Fibroblast of villous mesenchyme (primary cell): ENCODE results near the gene ITGB2. TPM values are rescaled to one million over a fixed set of nuclear protein-coding genes. Genes with fewer than 3 reads are reported as not detected.

Experiments used
- DNase-seq: peaks from one replicate; pipeline ENCODE4 v3.0.0-alpha.2; 2010; ENCODE audit warnings: low read depth
- H3K4me3 ChIP-seq: 2 replicates; pipeline ENCODE4 v1.5.1; 2011; ENCODE audit warnings: low read depth, mild to moderate bottlenecking, low read length
- CTCF ChIP-seq: IDR thresholded peaks from 2 replicates; pipeline ENCODE4 v1.5.1; 2012; ENCODE audit warnings: low read depth, mild to moderate bottlenecking, low read length; ENCODE audit not compliant: insufficient read depth
- total RNA-seq: library from RNA; depleted of rRNA; stranded (reverse); fragments of >200 nt; gene quantifications from 2 replicates; pipeline ENCODE4 v1.2.3, GENCODE V29; 2012

The ITGB2 gene
- total RNA-seq, 1 donor, result 0.43 TPM

GRCh38 chr21:44903050-44903685 lies 17.5 kb downstream of the ITGB2 start:
- DNase-seq, result no peak
- H3K4me3 ChIP-seq, result no peak overlapping the region
- TF ChIP-seq CTCF, result no peak

- H3K4me3 ChIP-seq, result no peak overlapping the region
- DNase-seq, result no peak
- no peak for TF ChIP-seq CTCF
Observed at GRCh38 chr21:44902268-44903049, 18.2 kb downstream of the ITGB2 start.

GRCh38 chr21:44901391-44902074 lies 19.2 kb downstream of the ITGB2 start:
- TF ChIP-seq CTCF, result no peak
- no peak for DNase-seq
- no peak overlapping the region for H3K4me3 ChIP-seq

- DNase-seq, result no peak
- no peak overlapping the region for H3K4me3 ChIP-seq
- TF ChIP-seq CTCF, result no peak
Observed at GRCh38 chr21:44900559-44901251, 20.0 kb downstream of the ITGB2 start.

GRCh38 chr21:44899768-44900558 lies 20.7 kb downstream of the ITGB2 start:
- TF ChIP-seq CTCF, result no peak
- no peak for DNase-seq
- no peak overlapping the region for H3K4me3 ChIP-seq
